Dendritic cell treated with granulocyte-macrophage colony-stimulating factor and Interleukin-4, amounts not matched to agents 40 ng/mL and 50 ng/mL, for 4 days (primary cell): Measurements from ENCODE around the gene UNC13B.

ENCODE experiments used
- H3K27ac Mint-ChIP-seq: one replicate; pipeline ENCODE4 v1.8.0; 2022; ENCODE audit warnings: mild to moderate bottlenecking, mixed read lengths
- H3K27me3 Mint-ChIP-seq: one replicate; pipeline ENCODE4 v1.8.0; 2022; ENCODE audit warnings: mild to moderate bottlenecking, mixed read lengths
- H3K36me3 Mint-ChIP-seq: one replicate; pipeline ENCODE4 v1.8.0; 2022; ENCODE audit warnings: low read depth, mixed read lengths
- H3K4me1 Mint-ChIP-seq: one replicate; pipeline ENCODE4 v1.8.0; 2022; ENCODE audit warnings: low read depth, mixed read lengths
- H3K4me3 Mint-ChIP-seq: one replicate; pipeline ENCODE4 v1.8.0; 2022; ENCODE audit warnings: mild to moderate bottlenecking, moderate library complexity, mixed read lengths
- H3K9me3 Mint-ChIP-seq: one replicate; pipeline ENCODE4 v1.8.0; 2022; ENCODE audit warnings: mixed read lengths
- intact Hi-C: fragments of 100-400 bp; cut with micrococcal nuclease; formaldehyde crosslinking; loops from one replicate; pipeline ENCODE4 v1.15.0; 2022

UNC13B gene

DNA sequence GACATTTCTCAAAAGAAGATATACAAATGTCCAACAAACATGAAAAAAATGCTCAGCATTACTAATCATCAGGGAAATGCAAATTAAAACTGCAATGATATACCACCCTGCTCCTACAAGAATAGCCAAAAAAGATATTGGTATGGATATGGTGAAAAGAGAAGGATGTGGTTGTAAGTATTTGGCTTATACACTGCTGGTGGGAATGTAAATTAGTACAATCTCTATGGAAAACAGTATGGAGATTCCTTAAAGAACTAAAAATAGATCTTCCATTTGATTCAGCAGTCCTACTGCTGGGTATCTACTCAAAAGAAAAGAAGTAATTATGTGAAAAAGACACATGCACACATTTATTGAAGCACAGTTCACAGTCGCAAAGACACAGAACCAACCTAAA, 260.5 kb downstream of the UNC13B start:
- H3K27ac Mint-ChIP-seq: no peak overlapping the region
- no peaks in the 10 kb centered on the region for H3K36me3 Mint-ChIP-seq
- no peaks in the 10 kb centered on the region for H3K9me3 Mint-ChIP-seq
- no peaks in the 10 kb centered on the region for H3K27me3 Mint-ChIP-seq
- intact Hi-C loops: no loop called here
- H3K4me3 Mint-ChIP-seq: no peak overlapping the region
- no peaks in the 10 kb centered on the region for H3K4me1 Mint-ChIP-seq

- no peaks in the 10 kb centered on the region for H3K36me3 Mint-ChIP-seq
- H3K4me1 Mint-ChIP-seq: no peaks in the 10 kb centered on the region
- intact Hi-C loops: no loop called here
- no peaks in the 10 kb centered on the region for H3K27me3 Mint-ChIP-seq
- H3K4me3 Mint-ChIP-seq: no peak overlapping the region
- no peak overlapping the region for H3K27ac Mint-ChIP-seq
- peaks cover under 1% of the 10 kb centered on the region for H3K9me3 Mint-ChIP-seq
Observed at GRCh38 chr9:35422753-35423152, 260.9 kb downstream of the UNC13B start.

DNA sequence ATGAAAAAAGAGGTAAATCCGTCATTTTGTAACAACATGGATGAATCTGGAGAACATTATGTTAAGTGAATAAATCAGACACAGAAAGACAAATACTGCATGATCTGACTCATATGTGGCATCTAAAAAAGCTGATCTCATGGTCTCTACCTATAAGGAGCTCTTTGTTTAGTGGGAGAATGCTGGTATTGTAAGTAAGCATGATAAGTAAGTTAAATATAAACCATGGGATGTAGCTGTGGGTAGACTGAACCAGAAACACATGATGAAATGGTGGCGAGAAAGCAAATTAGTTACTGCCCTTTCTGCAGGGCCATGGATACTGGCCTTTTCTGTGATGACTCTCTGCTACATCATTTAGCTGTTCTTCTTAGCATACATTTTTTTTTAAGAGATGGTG, 261.7 kb downstream of the UNC13B start:
- intact Hi-C loops: no loop called here
- no peak overlapping the region for H3K4me3 Mint-ChIP-seq
- H3K9me3 Mint-ChIP-seq: peaks cover 8% of the 10 kb centered on the region
- no peaks in the 10 kb centered on the region for H3K27me3 Mint-ChIP-seq
- no peak overlapping the region for H3K27ac Mint-ChIP-seq
- no peaks in the 10 kb centered on the region for H3K36me3 Mint-ChIP-seq
- no peaks in the 10 kb centered on the region for H3K4me1 Mint-ChIP-seq

DNA sequence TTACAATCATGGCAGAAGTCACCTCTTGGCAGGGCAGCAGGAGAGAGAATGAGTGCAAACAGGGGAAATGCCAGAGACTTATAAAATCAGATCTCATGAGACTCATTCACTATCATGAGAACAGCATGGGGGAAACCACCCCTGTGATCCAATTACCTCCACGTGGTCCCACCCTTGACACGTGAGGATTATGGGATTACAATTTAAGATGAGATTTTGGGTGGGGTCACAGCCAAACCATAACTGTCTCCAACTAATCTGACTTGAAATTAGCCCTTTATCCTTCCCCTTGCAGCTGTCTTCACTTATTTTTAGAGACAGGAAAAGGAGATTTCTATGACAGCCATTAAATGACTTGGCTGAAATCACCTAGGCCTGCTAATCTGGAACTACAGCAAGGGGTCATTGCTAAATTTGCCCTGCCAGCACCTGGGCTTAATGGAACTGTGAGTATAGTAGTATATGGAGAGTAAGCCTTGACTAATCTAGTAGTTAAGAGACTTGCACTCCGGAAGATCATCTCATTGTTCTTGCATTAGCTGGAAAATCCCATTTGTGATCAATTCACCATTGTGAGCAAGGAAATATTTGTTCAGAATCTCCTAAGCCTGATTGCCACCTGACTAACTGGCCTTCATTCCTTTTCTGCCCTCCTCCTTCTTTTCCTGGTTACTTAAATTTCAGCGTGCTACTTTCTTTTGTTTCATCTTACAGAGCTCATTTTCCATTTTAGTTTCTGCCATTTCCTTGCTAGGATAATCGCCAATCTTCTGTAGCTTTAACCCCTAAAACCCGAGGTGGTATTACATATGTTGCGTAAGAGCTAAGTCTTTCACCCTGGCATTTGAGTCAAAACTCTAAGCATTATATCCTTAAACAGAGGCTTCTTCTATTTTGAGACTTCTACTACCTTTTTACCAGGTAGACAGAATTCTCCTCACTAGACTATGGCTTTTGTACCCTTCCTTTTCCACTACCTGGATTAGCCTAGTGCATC, 262.8 kb downstream of the UNC13B start:
- intact Hi-C loops: no loop called here
- Mint-ChIP-seq H3K27ac (no peak overlapping the region), H3K36me3 (no peaks in the 10 kb centered on the region), H3K9me3 (peaks cover 16% of the 10 kb centered on the region), H3K27me3 (peaks cover 2% of the 10 kb centered on the region), H3K4me1 (no peaks in the 10 kb centered on the region), H3K4me3 (no peak overlapping the region)

DNA sequence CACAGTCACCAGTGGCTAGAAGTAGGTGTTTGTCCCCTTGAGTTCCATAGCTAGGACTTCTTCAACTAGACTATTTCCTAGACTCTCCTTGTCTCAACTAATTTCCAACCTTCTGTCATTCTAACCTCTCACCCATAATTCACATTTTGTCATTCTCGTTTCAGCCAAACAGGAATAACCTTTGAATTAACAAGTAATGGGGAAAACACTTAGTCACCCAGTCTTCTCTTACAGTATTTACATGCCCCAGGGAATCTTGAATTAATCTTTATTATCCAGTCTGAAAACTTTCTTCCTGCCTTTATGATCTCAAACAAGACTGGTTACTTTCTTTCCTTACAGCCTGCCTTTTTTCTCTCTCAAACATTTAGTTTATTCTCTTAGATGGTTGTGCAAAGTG, 264.8 kb downstream of the UNC13B start:
- no peaks in the 10 kb centered on the region for H3K36me3 Mint-ChIP-seq
- H3K27ac Mint-ChIP-seq: no peak overlapping the region
- intact Hi-C loops: no loop called here
- H3K4me1 Mint-ChIP-seq: no peaks in the 10 kb centered on the region
- H3K4me3 Mint-ChIP-seq: no peak overlapping the region
- H3K27me3 Mint-ChIP-seq: peaks cover 2% of the 10 kb centered on the region
- H3K9me3 Mint-ChIP-seq: peaks cover 16% of the 10 kb centered on the region

DNA sequence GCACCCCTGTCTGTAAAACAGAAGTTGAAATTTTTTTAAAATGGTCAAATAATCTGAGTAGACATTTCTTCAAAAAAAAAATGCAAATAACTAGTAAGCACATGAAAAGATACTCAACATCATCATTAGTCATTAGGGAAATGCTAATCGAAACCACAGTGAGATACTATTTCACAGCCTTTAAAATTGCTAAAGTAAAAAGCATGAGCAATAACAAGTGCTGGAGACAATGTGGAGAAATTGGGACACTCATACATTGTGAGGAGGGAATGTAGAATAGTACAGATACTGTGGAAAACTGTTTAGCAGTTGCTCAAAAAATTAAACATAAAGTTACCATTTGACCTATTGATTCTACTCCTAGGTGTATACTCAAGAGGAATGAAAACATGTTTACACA, 269.7 kb downstream of the UNC13B start:
- Mint-ChIP-seq H3K4me3 (no peak overlapping the region), H3K4me1 (no peaks in the 10 kb centered on the region), H3K9me3 (peaks cover 16% of the 10 kb centered on the region), H3K36me3 (no peaks in the 10 kb centered on the region), H3K27ac (no peak overlapping the region), H3K27me3 (peaks cover 5% of the 10 kb centered on the region)
- intact Hi-C loops: no loop called here

- Mint-ChIP-seq H3K36me3 (no peaks in the 10 kb centered on the region), H3K4me3 (no peak overlapping the region), H3K27ac (no peak overlapping the region), H3K27me3 (peaks cover 5% of the 10 kb centered on the region), H3K9me3 (peaks cover 16% of the 10 kb centered on the region), H3K4me1 (no peaks in the 10 kb centered on the region)
- intact Hi-C loops: no loop called here
Observed at GRCh38 chr9:35432076-35432475, 270.3 kb downstream of the UNC13B start.

DNA sequence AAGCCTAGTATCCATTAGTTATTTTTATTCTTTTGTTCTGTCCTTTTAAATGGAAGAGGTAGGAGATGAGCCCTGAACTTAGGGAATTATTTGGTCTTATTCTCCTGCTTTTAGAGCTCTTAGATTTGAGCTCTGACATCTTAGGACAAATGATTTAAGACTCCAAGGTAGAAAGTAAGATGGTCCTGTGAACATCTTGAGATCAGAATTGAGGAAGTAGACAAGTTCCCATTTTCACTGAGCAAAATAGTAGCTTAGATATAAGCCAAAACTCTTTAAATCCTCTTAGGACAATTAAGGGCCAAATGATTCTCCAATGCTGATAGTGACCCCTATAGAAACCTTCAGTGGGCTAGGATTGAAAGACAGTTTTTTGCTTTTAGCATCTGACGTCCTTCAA, 275.1 kb downstream of the UNC13B start:
- H3K27me3 Mint-ChIP-seq: peaks cover 1% of the 10 kb centered on the region
- H3K9me3 Mint-ChIP-seq: no peaks in the 10 kb centered on the region
- H3K36me3 Mint-ChIP-seq: no peaks in the 10 kb centered on the region
- intact Hi-C loops: no loop called here
- H3K4me1 Mint-ChIP-seq: peaks cover 6% of the 10 kb centered on the region
- H3K4me3 Mint-ChIP-seq: no peak overlapping the region
- no peak overlapping the region for H3K27ac Mint-ChIP-seq

GRCh38 chr9:35446012-35446411, 284.2 kb downstream of the UNC13B start:
- Mint-ChIP-seq H3K27ac (no peak overlapping the region), H3K4me3 (no peak overlapping the region), H3K4me1 (no peaks in the 10 kb centered on the region), H3K27me3 (peaks cover 11% of the 10 kb centered on the region), H3K9me3 (no peaks in the 10 kb centered on the region), H3K36me3 (no peaks in the 10 kb centered on the region)
- intact Hi-C loops: no loop called here

DNA sequence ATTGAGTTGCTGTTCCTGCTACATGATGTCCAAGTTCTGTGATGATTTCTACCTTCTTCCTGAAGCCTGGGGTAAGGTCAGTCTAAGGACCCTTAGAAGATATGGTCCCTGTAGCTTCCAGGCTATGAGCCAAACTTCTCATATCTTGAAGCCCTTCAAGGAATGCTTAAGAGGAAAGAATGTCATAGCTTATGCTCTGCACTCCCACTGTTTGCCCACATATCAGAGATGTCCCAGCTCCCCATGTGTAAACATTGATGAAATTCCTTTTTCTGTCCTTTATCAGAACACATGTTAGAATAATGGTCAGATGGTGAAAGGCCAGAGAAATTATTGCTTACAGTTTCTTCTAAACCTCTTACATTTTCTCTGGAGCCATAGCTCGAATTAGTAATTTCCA, 286.7 kb downstream of the UNC13B start:
- Mint-ChIP-seq H3K27me3 (peaks cover 17% of the 10 kb centered on the region), H3K4me3 (no peak overlapping the region), H3K9me3 (no peaks in the 10 kb centered on the region), H3K27ac (no peak overlapping the region), H3K4me1 (no peaks in the 10 kb centered on the region), H3K36me3 (no peaks in the 10 kb centered on the region)
- intact Hi-C loops: no loop called here

DNA sequence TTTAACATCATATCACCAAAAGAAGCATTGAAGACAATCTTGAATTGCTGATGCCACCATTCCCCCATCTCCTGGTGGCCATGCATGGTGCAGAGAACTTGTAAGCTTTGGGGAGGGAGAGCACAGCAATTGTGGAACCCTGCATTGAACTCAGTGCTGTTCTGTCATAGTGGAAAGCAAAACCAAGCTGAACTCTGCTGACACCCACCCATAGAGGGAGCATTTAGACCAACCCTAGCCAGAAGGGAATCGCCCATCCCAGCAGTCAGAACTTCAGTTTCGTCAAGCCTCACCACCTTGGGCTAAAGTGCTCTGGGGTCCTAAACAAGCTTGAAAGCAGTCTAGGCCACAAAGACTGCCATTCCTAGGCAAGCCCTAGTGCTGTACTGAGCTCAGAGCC, 290.7 kb downstream of the UNC13B start:
- Mint-ChIP-seq H3K4me1 (no peaks in the 10 kb centered on the region), H3K27me3 (peaks cover 14% of the 10 kb centered on the region), H3K4me3 (no peak overlapping the region), H3K27ac (no peak overlapping the region), H3K9me3 (peaks cover 12% of the 10 kb centered on the region), H3K36me3 (no peaks in the 10 kb centered on the region)
- intact Hi-C loops: no loop called here

DNA sequence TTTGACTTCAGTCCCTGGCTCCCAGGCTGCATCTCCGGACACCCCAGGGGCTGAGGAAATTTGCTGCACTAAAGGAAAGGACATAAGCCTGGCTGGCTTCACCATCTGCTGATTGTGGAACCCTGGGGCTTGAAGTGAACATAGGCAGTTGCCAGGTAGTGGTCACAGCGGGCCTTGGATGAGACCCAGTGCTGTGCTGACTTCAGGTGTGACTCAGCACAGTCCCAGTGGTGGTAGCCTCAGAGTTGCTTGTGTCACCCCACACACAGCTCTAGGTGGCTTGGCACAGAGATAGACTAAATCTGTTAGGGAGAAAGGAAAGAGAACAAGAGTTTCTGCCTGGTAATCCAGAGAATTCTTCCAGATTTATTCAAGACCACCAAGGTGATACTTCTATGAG, 292.0 kb downstream of the UNC13B start:
- no peaks in the 10 kb centered on the region for H3K36me3 Mint-ChIP-seq
- no peaks in the 10 kb centered on the region for H3K4me1 Mint-ChIP-seq
- H3K4me3 Mint-ChIP-seq: no peak overlapping the region

More for the DNA sequence above, 292.0 kb downstream of the UNC13B start:
- H3K9me3 Mint-ChIP-seq: peaks cover 12% of the 10 kb centered on the region
- H3K27me3 Mint-ChIP-seq: peaks cover 12% of the 10 kb centered on the region
- intact Hi-C loops: no loop called here
- no peak overlapping the region for H3K27ac Mint-ChIP-seq
